ENCODE measurements around the gene WDR27.

GRCh38 chr6:169545982-169546381, 155.8 kb downstream of the WDR27 start:
- TF ChIP-seq EP300 (IDR thresholded peaks at IDR 0.05; ENCODE audit: borderline replicate concordance) (no peak), CREB1 (IDR thresholded peaks at IDR 0.05; ENCODE audit: low read depth) (no peak), TCF12 (IDR thresholded peaks at IDR 0.05; ENCODE audit: low read depth) (no peak), EGR1 (IDR thresholded peaks at IDR 0.05) (no peak), MAX (IDR thresholded peaks at IDR 0.05) (no peak), RAD21 (IDR thresholded peaks at IDR 0.05; ENCODE audit: low read depth) (no peak), REST (IDR thresholded peaks at IDR 0.05; ENCODE audit: low read depth) (no peak)
